ENCODE data around the gene SV2A.
"Not testable (repeated sequence)": the region's sequence is repeated elsewhere in the genome, so short reads cannot be mapped to it uniquely, and the experiment has no call there.

SV2A gene

GRCh38 chr1:149885339-149886120 lies 32.1 kb downstream of the SV2A start:
- DNase-seq: peak; percentile 42

GRCh38 chr1:149884433-149885338 lies 33.0 kb downstream of the SV2A start:
- no peak for DNase-seq

GRCh38 chr1:149883598-149884247 lies 33.9 kb downstream of the SV2A start:
- DNase-seq: no peak

- DNase-seq: no peak
Observed at GRCh38 chr1:149881876-149882275, 35.8 kb downstream of the SV2A start.

- no peak for DNase-seq
Observed at GRCh38 chr1:149879556-149879955, 38.1 kb downstream of the SV2A start.

GRCh38 chr1:149877211-149877946 lies 40.3 kb downstream of the SV2A start:
- no peak for DNase-seq

- not testable (repeated sequence) for DNase-seq
Observed at GRCh38 chr1:149873060-149873459, 44.6 kb downstream of the SV2A start.

- DNase-seq: not testable (repeated sequence)
Observed at GRCh38 chr1:149866887-149867286, 50.8 kb downstream of the SV2A start.

GRCh38 chr1:149861497-149862054 lies 56.1 kb downstream of the SV2A start:
- not testable (repeated sequence) for DNase-seq

- DNase-seq: not testable (repeated sequence)
Observed at GRCh38 chr1:149860684-149861496, 56.8 kb downstream of the SV2A start.

- not testable (repeated sequence) for DNase-seq
Observed at GRCh38 chr1:149860271-149860670, 57.4 kb downstream of the SV2A start.
